VCaP (cell line): ENCODE data around the gene TMEM131L.

Experiments used
- H3K27ac ChIP-seq: fragments of 450-650 bp; 2 replicates; pipeline ENCODE4 v1.5.1; 2017
- TF ChIP-seq, protein P1 (sequence below): fragments of 450-650 bp; conservative IDR thresholded peaks from 2 replicates; pipeline ENCODE4 v1.5.1; 2017; ENCODE audit warnings: mild to moderate bottlenecking, moderate library complexity

The TMEM131L gene

DNA sequence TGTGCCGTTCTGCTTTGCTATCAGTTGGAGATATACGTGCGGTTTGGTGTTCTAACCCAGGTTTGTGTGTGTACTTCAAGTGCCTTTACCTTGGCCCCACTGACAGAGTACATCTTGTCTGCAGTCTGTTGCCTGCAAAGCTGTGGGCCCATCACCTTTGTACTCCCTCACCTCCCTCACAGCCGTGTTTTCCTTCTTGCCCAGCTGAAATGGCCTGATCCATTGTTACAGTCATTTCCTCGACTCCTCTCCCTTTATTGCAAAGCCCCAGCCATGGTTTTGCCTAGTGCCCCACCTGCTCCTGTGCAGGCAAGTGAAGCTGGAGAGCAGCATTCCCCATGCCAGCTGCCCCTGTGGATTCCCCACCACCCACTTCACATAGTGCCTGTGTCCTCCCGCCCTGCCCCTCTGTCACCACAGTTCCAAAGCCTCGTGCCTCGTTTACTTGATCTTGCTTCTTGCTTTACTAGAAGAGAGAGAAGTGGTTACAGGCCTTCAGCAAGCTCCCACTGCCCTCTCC, 162.7 kb downstream of the TMEM131L start:
- TF ChIP-seq, protein P1, sequence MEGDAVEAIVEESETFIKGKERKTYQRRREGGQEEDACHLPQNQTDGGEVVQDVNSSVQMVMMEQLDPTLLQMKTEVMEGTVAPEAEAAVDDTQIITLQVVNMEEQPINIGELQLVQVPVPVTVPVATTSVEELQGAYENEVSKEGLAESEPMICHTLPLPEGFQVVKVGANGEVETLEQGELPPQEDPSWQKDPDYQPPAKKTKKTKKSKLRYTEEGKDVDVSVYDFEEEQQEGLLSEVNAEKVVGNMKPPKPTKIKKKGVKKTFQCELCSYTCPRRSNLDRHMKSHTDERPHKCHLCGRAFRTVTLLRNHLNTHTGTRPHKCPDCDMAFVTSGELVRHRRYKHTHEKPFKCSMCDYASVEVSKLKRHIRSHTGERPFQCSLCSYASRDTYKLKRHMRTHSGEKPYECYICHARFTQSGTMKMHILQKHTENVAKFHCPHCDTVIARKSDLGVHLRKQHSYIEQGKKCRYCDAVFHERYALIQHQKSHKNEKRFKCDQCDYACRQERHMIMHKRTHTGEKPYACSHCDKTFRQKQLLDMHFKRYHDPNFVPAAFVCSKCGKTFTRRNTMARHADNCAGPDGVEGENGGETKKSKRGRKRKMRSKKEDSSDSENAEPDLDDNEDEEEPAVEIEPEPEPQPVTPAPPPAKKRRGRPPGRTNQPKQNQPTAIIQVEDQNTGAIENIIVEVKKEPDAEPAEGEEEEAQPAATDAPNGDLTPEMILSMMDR = no peak
- no peak overlapping the region for H3K27ac ChIP-seq

DNA sequence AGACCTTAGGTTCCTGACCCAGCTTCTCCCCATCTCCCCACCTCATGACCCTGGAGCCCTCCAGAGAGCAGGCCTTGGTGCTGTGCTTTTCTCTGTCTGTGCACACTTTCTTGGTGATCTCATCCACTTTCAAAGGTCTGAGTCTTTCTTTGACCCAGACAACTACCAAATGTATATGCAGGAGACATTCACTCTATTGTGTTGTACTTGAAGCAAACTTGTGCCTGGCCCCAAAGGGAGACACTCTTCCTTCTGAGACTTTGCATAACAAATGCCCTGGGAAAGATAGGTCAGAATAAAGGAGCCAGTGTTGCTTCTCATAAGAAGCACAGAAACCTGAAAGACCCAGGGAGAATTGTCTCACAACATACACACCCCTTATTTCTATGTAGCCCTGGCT, 163.6 kb downstream of the TMEM131L start:
- TF ChIP-seq, protein P1 = no peak
- no peak overlapping the region for H3K27ac ChIP-seq

- H3K27ac ChIP-seq = no peak overlapping the region
- TF ChIP-seq, protein P1 = peak; percentile 50
These were observed 168.7 kb downstream of the TMEM131L start for GRCh38 chr4:153634738-153635353.

DNA sequence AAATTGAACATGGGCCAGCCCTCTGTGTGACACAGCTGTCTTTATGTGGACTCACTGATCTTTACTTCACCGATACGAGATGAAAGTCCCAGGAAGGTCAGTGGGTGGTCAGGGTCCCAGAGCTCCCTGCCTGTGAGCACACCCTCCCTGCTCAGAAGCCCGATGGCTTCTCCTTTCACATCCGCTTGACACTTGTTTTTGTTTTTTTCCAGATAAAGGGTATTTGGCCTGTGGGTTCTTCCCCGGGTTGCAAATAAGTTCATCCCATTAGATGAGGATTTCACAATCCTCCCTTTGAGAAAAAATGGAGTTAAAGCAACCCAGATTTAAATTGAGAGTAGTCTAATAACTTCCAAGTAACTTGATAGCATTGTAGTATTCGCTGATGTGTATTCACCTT, 169.7 kb downstream of the TMEM131L start:
- TF ChIP-seq, protein P1 = no peak
- no peak overlapping the region for H3K27ac ChIP-seq

GRCh38 chr4:153637201-153637600, 171.0 kb downstream of the TMEM131L start:
- H3K27ac ChIP-seq = no peak overlapping the region
- TF ChIP-seq, protein P1 = no peak

DNA sequence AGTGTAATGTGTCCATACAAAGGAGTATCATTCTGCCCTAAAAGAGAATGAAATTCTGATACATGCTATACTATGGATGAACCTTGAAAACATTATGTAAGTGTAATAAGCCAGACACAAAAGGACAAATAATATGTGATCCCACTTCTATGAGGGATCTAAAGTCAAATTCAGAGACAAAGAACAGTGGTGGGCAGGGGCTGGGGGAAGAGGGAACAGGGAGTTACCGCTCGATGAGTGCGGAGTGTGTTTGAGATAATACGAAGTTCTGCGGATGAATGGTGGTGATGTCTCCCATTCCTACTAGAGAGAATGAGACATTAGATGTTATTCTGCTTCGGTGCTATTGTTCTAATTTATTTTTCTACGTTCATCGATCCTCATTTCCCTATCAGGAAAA, 171.9 kb downstream of the TMEM131L start:
- TF ChIP-seq, protein P1 = no peak
- H3K27ac ChIP-seq = no peak overlapping the region

DNA sequence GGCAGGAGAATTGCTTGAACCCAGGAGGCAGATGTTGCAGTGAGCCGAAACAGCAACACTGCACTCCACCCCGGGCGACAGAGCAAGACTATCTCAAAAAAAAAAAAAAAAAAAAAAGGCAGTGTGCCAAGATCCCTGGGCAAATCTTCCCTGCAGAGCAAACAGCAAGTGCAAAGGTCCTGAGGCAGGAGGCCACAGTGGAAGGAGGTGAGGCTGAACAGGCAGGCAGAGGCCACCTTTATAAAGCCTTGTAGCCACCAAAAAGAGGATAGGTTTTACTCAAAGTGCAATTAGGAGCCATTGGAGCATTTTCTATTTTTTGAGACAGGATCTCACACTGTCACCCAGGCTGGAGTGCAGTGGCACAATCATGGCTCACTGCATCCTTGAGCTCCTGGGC, 172.8 kb downstream of the TMEM131L start:
- TF ChIP-seq, protein P1 = no peak
- H3K27ac ChIP-seq = no peak overlapping the region
